Loucy (cell line): ENCODE data around the gene CNTF.
A peak's percentile ranks its signal among the peaks of the same experiment; 100 is the strongest.

Experiments
- EZH2phosphoT487 ChIP-seq: fragments of 200-600 bp; IDR thresholded peaks from 2 replicates; pipeline ENCODE4 v1.6.1; 2018; ENCODE audit warnings: antibody characterized with exemption, mild to moderate bottlenecking, moderate library complexity, borderline replicate concordance
- TF ChIP-seq, protein P1 (sequence below): fragments of 200-600 bp; sonication (generic); conservative IDR thresholded peaks from 2 replicates; pipeline ENCODE4 v1.5.1; 2014; ENCODE audit warnings: mild to moderate bottlenecking, antibody characterized with exemption, low read length

DNA sequence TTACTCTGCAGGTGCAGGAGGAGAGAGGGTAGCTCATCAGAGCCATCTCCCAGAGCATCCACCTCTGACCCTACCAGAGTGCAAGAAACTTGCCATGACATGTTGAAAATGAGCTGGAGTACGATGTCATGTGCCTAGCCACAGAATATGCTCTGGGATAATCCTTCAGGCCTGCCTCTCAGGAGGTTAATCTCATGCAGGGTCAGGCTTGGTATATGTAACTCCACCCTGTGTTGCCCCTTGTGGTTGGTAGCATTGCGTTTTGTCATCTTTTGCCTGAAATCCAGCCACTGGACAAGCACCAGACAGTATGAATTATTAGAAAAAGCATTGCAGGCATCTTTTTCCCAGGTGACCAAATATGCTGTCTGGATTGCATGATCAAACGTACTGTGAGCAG, 36.2 kb downstream of the CNTF start:
- TF ChIP-seq, protein P1, sequence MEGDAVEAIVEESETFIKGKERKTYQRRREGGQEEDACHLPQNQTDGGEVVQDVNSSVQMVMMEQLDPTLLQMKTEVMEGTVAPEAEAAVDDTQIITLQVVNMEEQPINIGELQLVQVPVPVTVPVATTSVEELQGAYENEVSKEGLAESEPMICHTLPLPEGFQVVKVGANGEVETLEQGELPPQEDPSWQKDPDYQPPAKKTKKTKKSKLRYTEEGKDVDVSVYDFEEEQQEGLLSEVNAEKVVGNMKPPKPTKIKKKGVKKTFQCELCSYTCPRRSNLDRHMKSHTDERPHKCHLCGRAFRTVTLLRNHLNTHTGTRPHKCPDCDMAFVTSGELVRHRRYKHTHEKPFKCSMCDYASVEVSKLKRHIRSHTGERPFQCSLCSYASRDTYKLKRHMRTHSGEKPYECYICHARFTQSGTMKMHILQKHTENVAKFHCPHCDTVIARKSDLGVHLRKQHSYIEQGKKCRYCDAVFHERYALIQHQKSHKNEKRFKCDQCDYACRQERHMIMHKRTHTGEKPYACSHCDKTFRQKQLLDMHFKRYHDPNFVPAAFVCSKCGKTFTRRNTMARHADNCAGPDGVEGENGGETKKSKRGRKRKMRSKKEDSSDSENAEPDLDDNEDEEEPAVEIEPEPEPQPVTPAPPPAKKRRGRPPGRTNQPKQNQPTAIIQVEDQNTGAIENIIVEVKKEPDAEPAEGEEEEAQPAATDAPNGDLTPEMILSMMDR, result 0 out of 2 replicates have a peak, but pooled peaks have one; percentile 9
- no peak for TF ChIP-seq EZH2phosphoT487
